IMR-90 (cell line): ENCODE results near the gene GBF1. TPM values are rescaled to one million over a fixed set of nuclear protein-coding genes. Genes with fewer than 3 reads are reported as not detected.

Experiments used
- ATAC-seq: fragments of 200-7000 bp; cut with Tn5 transposase; 2 replicates; pipeline ENCODE4 v1.9.1; 2020; ENCODE audit warnings: low read depth, mild to moderate bottlenecking, moderate library complexity
- BruUV-seq: library from RNA; stranded (reverse); fragments of 400-500 nt; replicated peaks from 2 replicates; lab custom pipeline; 2021; lab: Mats Ljungman, UMichigan
- CTCF ChIA-PET: fragments of 300-600 bp; formaldehyde crosslinking; extraction: SDS; loops from one replicate; lab custom pipeline; 2021; ENCODE audit warnings: antibody characterized with exemption; lab: Yijun Ruan, JAX
- POLR2A ChIA-PET: fragments of 300-600 bp; sonication (Branson Sonifier 250); formaldehyde crosslinking; loops from one replicate; lab custom pipeline; 2022; ENCODE audit warnings: antibody characterized with exemption; ENCODE audit not compliant: unreplicated experiment; lab: Charles Lee
- DNase-seq: peaks from one replicate; pipeline ENCODE4 v3.0.0; 2013
- H2AFZ ChIP-seq: replicated peaks from 2 replicates; pipeline ENCODE3; 2013; ENCODE audit warnings: low read length, mild to moderate bottlenecking; ENCODE audit not compliant: poor library complexity
- H2AK5ac ChIP-seq: 2 replicates; pipeline ENCODE4 v1.6.1; 2013; ENCODE audit warnings: low read depth, low read length, inconsistent platforms
- H2AK9ac ChIP-seq: replicated peaks from 2 replicates; pipeline ENCODE3; 2013; ENCODE audit warnings: mild to moderate bottlenecking, low read depth, low read length, moderate library complexity; ENCODE audit not compliant: poor library complexity
- H2BK120ac ChIP-seq: 2 replicates; pipeline ENCODE4 v1.6.1; 2013; ENCODE audit warnings: low read depth, low read length, inconsistent platforms
- H2BK15ac ChIP-seq: 3 replicates; pipeline ENCODE4 v1.6.1; 2013; ENCODE audit warnings: low read depth, low read length, inconsistent platforms
- H2BK20ac ChIP-seq: 2 replicates; pipeline ENCODE4 v1.6.1; 2013; ENCODE audit warnings: low read depth, mild to moderate bottlenecking, inconsistent platforms, low read length, moderate library complexity
- H2BK5ac ChIP-seq: 2 replicates; pipeline ENCODE4 v1.6.1; 2013; ENCODE audit warnings: mild to moderate bottlenecking, low read depth, low read length, inconsistent platforms; ENCODE audit not compliant: poor library complexity, severe bottlenecking
- H3K14ac ChIP-seq: replicated peaks from 2 replicates; pipeline ENCODE4 v1.6.1; 2013; ENCODE audit warnings: low read depth, low read length, inconsistent platforms
- H3K18ac ChIP-seq: 2 replicates; pipeline ENCODE4 v1.6.1; 2013; ENCODE audit warnings: low read depth, low read length, control low read depth
- H3K23ac ChIP-seq: 2 replicates; pipeline ENCODE4 v1.6.1; 2013; ENCODE audit warnings: low read depth, low read length, inconsistent platforms
- H3K27ac ChIP-seq: 2 replicates; pipeline ENCODE4 v1.5.1; 2013; ENCODE audit warnings: mild to moderate bottlenecking, control low read depth, low read length; ENCODE audit not compliant: insufficient read depth
- H3K27me3 ChIP-seq: 2 replicates; pipeline ENCODE4 v1.6.1; 2013; ENCODE audit warnings: low read length; ENCODE audit not compliant: control insufficient read depth, insufficient read depth
- H3K36me3 ChIP-seq: 2 replicates; pipeline ENCODE4 v1.6.1; 2013; ENCODE audit warnings: low read length, mixed read lengths; ENCODE audit not compliant: control insufficient read depth, insufficient read depth
- H3K4ac ChIP-seq: 2 replicates; pipeline ENCODE4 v1.6.1; 2013; ENCODE audit warnings: low read depth, low read length, inconsistent platforms
- H3K4me1 ChIP-seq: 2 replicates; pipeline ENCODE4 v1.6.1; 2013; ENCODE audit warnings: low read length, mixed read lengths; ENCODE audit not compliant: control insufficient read depth, insufficient read depth
- H3K4me2 ChIP-seq: 2 replicates; pipeline ENCODE4 v1.6.1; 2013; ENCODE audit warnings: low read depth, mild to moderate bottlenecking, control low read depth, low read length, moderate library complexity
- H3K4me3 ChIP-seq: 2 replicates; pipeline ENCODE4 v1.5.1; 2013; ENCODE audit warnings: low read depth, mild to moderate bottlenecking, control low read depth, low read length, moderate library complexity; ENCODE audit not compliant: insufficient read depth
- H3K56ac ChIP-seq: 2 replicates; pipeline ENCODE4 v1.6.1; 2013; ENCODE audit warnings: low read length, inconsistent platforms; ENCODE audit not compliant: insufficient read depth; ENCODE audit errors: extremely low read depth
- H3K79me1 ChIP-seq, 2 experiments: 2 replicates each; pipeline ENCODE4 v1.6.1; 2013; ENCODE audit warnings: low read length in 2 of 2, inconsistent platforms in 1 of 2, low read depth in 1 of 2
- H3K9ac ChIP-seq: 2 replicates; pipeline ENCODE4 v1.6.1; 2013; ENCODE audit warnings: low read depth, low read length, control low read depth
- H3K9me1 ChIP-seq: 2 replicates; pipeline ENCODE4 v1.6.1; 2013; ENCODE audit warnings: low read length, inconsistent platforms; ENCODE audit not compliant: insufficient read depth
- H3K9me3 ChIP-seq: 2 replicates; pipeline ENCODE4 v1.6.1; 2013; ENCODE audit warnings: low read length; ENCODE audit not compliant: control insufficient read depth, insufficient read depth
- H4K20me1 ChIP-seq: 2 replicates; pipeline ENCODE4 v1.6.1; 2013; ENCODE audit warnings: low read length, inconsistent platforms; ENCODE audit not compliant: insufficient read depth
- H4K5ac ChIP-seq: 2 replicates; pipeline ENCODE4 v1.6.1; 2013; ENCODE audit warnings: mild to moderate bottlenecking, low read depth, low read length, control low read depth
- H4K8ac ChIP-seq, 2 experiments: 2 replicates each; pipeline ENCODE4 v1.6.1; 2013; ENCODE audit warnings: low read depth in 2 of 2, low read length in 2 of 2, control low read depth in 1 of 2, inconsistent platforms in 1 of 2
- H4K91ac ChIP-seq: 2 replicates; pipeline ENCODE4 v1.6.1; 2013; ENCODE audit warnings: low read depth, low read length, inconsistent platforms; ENCODE audit not compliant: insufficient read depth
- CHD1 ChIP-seq: IDR thresholded peaks from 2 replicates; pipeline ENCODE4 v1.6.1; 2012; ENCODE audit warnings: low read depth, low read length, improper control_type of control experiment
- MAZ ChIP-seq: IDR thresholded peaks from 2 replicates; pipeline ENCODE4 v1.6.1; 2012; ENCODE audit warnings: low read depth, mild to moderate bottlenecking, low read length, improper control_type of control experiment, moderate library complexity, borderline replicate concordance
- POLR2A ChIP-seq: IDR thresholded peaks from 2 replicates; pipeline ENCODE4 v1.6.1; 2012; ENCODE audit warnings: mild to moderate bottlenecking, low read depth, low read length
- RAD21 ChIP-seq: IDR thresholded peaks from 2 replicates; pipeline ENCODE4 v1.6.1; 2012; ENCODE audit warnings: low read length, improper control_type of control experiment
- RFX5 ChIP-seq: IDR thresholded peaks from 2 replicates; pipeline ENCODE4 v1.8.0; 2012; ENCODE audit warnings: low read depth, mild to moderate bottlenecking, low read length, moderate library complexity
- WGBS, 2 experiments: methylation state at CpG; one replicate each; pipeline versions ENCODE4 v1.1.5 to v1.1.7; 2013; ENCODE audit warnings: missing lambda C conversion rate in 2 of 2; ENCODE audit not compliant: insufficient read length in 1 of 2; ENCODE audit errors: extremely low coverage in 2 of 2; 5-methylcytosine and 5-hydroxymethylcytosine counted together
- dilution Hi-C: fragments of 300-500 bp; cut with HindIII; formaldehyde crosslinking; loops from one replicate; pipeline ENCODE4 v1.14.3; 2018; ENCODE audit warnings: low sequenced_read_pairs; ENCODE audit not compliant: unreplicated experiment
- in situ Hi-C: fragments of 300-500 bp; cut with MboI; formaldehyde crosslinking; loops from 3 replicates; pipeline ENCODE4 v1.14.3; 2019; ENCODE audit warnings: low sequenced_read_pairs, inconsistent platforms, mixed read lengths
- intact Hi-C: fragments of 100-400 bp; cut with micrococcal nuclease; formaldehyde crosslinking; loops from 2 replicates; pipeline ENCODE4 v1.10.0; 2022
- polyA plus RNA-seq, 3 experiments: library from polyadenylated mRNA; depleted of rRNA; stranded (reverse); fragments of >200 nt; gene quantifications; 2 replicates each; pipeline ENCODE4 v1.2.3, GENCODE V29; 2012; ENCODE audit warnings: low replicate concordance in 1 of 3
- total RNA-seq: library from RNA; depleted of rRNA; stranded (reverse); fragments of >200 nt; gene quantifications from 2 replicates; pipeline ENCODE4 v1.2.3, GENCODE V29; 2012
- TF ChIP-seq, protein P1 (sequence below): conservative IDR thresholded peaks from 2 replicates; pipeline ENCODE4 v1.5.1; 2012; ENCODE audit warnings: mild to moderate bottlenecking, low read depth, low read length, improper control_type of control experiment

Gene GBF1
- total and polyA plus RNA-seq, 2 of the 4 experiments (the other 2 are of a cell fraction): 38.7 to 40.1 TPM

DNA sequence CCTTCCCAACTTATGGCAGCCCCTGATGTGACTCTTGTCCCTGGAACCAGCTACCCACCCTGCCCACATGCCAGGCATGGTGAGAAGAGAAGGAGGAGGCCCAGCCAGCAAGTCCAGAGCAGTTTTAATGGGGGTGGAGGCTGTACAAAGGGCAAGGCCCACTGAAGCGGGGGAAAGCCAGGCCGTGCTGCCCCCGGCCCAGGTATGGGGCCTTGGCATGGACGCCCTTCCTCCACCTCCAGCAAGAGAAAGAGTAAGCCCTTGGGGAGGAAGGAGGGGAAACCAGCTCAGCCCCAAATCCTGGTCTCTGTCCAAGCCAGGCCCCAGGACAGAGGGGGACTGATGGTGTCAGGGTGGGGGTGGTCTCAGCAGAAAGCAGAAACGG lies 157.2 kb downstream of the GBF1 start:
- no peaks in the 10 kb centered on the region for H3K9me3 ChIP-seq
- no peak overlapping the region for H2AK9ac ChIP-seq
- ChIA-PET POLR2A (no interaction called here), CTCF (interaction anchor here (0.6 to 0.9 kb wide), 2 partner anchors 8 to 173 kb away, joined by 3 to 4 read pairs; no protein-coding TSS in a partner anchor)
- H3K4me2 ChIP-seq: no peak overlapping the region
- in situ Hi-C loops (no loop called here), dilution Hi-C loops (no loop called here), intact Hi-C loops (no loop called here)
- H2AK5ac ChIP-seq: no peak overlapping the region
- no peaks in the 10 kb centered on the region; the same call in 1 of the 2 replicates for H3K9me1 ChIP-seq
- DNase-seq: no peak
- H4K20me1 ChIP-seq: peaks cover 6% of the 10 kb centered on the region
- H3K4me3 ChIP-seq: no peak overlapping the region
- H2BK20ac ChIP-seq: no peak overlapping the region
- H3K14ac ChIP-seq: no peak overlapping the region
- no peaks in the 10 kb centered on the region for H3K27me3 ChIP-seq
- H2BK15ac ChIP-seq: no peak overlapping the region
- H4K5ac ChIP-seq: no peak overlapping the region
- no peak for ATAC-seq
- H3K4me1 ChIP-seq: peaks cover 11% of the 10 kb centered on the region
- no peak overlapping the region for H4K8ac ChIP-seq
- no peak overlapping the region for H3K4ac ChIP-seq
- no peak overlapping the region for H2BK5ac ChIP-seq
- peaks cover 13 to 15% of the 10 kb centered on the region in 2 experiments; a peak in 3 of 4 replicates for H3K79me1 ChIP-seq
- peaks cover 22% of the 10 kb centered on the region for H3K36me3 ChIP-seq
- no peak overlapping the region for H2BK120ac ChIP-seq
- no TSS peak for BruUV-seq
- H3K9ac ChIP-seq: no peak overlapping the region
- H3K23ac ChIP-seq: no peak overlapping the region
- TF ChIP-seq RFX5: no peak
- TF ChIP-seq RAD21: no peak
- no peak for TF ChIP-seq MAZ
- TF ChIP-seq, protein P1, sequence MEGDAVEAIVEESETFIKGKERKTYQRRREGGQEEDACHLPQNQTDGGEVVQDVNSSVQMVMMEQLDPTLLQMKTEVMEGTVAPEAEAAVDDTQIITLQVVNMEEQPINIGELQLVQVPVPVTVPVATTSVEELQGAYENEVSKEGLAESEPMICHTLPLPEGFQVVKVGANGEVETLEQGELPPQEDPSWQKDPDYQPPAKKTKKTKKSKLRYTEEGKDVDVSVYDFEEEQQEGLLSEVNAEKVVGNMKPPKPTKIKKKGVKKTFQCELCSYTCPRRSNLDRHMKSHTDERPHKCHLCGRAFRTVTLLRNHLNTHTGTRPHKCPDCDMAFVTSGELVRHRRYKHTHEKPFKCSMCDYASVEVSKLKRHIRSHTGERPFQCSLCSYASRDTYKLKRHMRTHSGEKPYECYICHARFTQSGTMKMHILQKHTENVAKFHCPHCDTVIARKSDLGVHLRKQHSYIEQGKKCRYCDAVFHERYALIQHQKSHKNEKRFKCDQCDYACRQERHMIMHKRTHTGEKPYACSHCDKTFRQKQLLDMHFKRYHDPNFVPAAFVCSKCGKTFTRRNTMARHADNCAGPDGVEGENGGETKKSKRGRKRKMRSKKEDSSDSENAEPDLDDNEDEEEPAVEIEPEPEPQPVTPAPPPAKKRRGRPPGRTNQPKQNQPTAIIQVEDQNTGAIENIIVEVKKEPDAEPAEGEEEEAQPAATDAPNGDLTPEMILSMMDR: no peak
- TF ChIP-seq POLR2A: no peak
- no peak for TF ChIP-seq CHD1
- H3K18ac ChIP-seq: no peak overlapping the region
- no peak overlapping the region for H3K27ac ChIP-seq
- WGBS, 2 experiments: no CpG with 5 or more reads among the region's 5 CpGs
- H2AFZ ChIP-seq: no peak overlapping the region
- H4K91ac ChIP-seq: no peak overlapping the region
- H3K56ac ChIP-seq: no peak overlapping the region
